ENCODE measurements around the gene SLC25A15. TPM values are rescaled to one million over a fixed set of nuclear protein-coding genes. Genes with fewer than 3 reads are reported as not detected.
"Not testable (repeated sequence)": the region's sequence is repeated elsewhere in the genome, so short reads cannot be mapped to it uniquely, and the experiment has no call there.

Gene SLC25A15
- total RNA-seq, 2 experiments from 2014 or later, result 11.2 to 14.5 TPM

DNA sequence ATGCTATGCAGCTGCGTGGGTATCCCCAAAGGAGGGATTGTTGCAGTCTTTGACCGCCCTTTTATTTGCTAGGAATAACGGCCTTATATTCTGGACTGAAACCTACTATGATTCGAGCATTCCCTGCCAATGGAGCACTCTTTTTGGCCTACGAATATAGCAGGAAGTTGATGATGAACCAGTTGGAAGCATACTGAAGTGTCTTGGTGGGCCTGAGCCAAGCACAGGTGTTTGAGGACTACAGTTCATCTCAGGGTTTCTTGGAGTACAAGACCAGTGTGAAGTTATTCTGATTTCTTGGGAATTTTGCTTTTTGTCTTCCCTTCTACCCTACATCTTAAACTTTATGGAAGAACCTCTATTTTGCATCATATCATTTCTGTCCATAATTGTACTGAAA lies 20.1 kb downstream of the SLC25A15 start:
- no peak for ATAC-seq
- Mint-ChIP-seq H3K27ac (no peak overlapping the region), H3K27me3 (no peaks in the 10 kb centered on the region), H3K9me3 (ENCODE audit: low read depth) (no peaks in the 10 kb centered on the region), H3K4me3 (no peak overlapping the region), H3K4me1 (peaks cover 1% of the 10 kb centered on the region), H3K36me3 (peaks cover 18% of the 10 kb centered on the region)
- CTCF ChIA-PET, result no interaction called here
- DNase-seq, result no peak

GRCh38 chr13:40812102-40812501 lies 22.7 kb downstream of the SLC25A15 start:
- Mint-ChIP-seq H3K4me3 (no peak overlapping the region), H3K36me3 (peaks cover 18% of the 10 kb centered on the region), H3K4me1 (peaks cover 1% of the 10 kb centered on the region), H3K27me3 (no peaks in the 10 kb centered on the region), H3K27ac (peak overlapping the region; percentile 18), H3K9me3 (ENCODE audit: low read depth) (no peaks in the 10 kb centered on the region)
- DNase-seq (no peak), ATAC-seq (no peak)
- CTCF ChIA-PET, result interaction anchor here (1.3 to 1.5 kb wide), 2 partner anchors 22 to 29 kb away, joined by 3 read pairs; no protein-coding TSS in a partner anchor

- DNase-seq (no peak), ATAC-seq (no peak)
- Mint-ChIP-seq H3K4me1 (peaks cover 1% of the 10 kb centered on the region), H3K4me3 (no peak overlapping the region), H3K9me3 (ENCODE audit: low read depth) (no peaks in the 10 kb centered on the region), H3K36me3 (peaks cover 21% of the 10 kb centered on the region), H3K27me3 (no peaks in the 10 kb centered on the region), H3K27ac (no peak overlapping the region)
- CTCF ChIA-PET, result interaction anchor here (1.2 to 3.0 kb wide), 6 partner anchors 12 to 145 kb away, joined by 3 to 16 read pairs (median 4); partner anchors contain the start of gene SLC25A15
Measured at GRCh38 chr13:40812724-40813445, 23.5 kb downstream of the SLC25A15 start.

- peaks cover 21% of the 10 kb centered on the region for H3K36me3 Mint-ChIP-seq
- peak; percentile 69 for ATAC-seq
- CTCF ChIA-PET, result interaction anchor here (0.6 to 3.0 kb wide), 14 partner anchors 8 to 860 kb away, joined by 3 to 16 read pairs (median 3); partner anchors contain the start of genes SLC25A15 and WBP4
- H3K4me3 Mint-ChIP-seq, result no peak overlapping the region
- no peaks in the 10 kb centered on the region for H3K9me3 Mint-ChIP-seq (ENCODE audit: low read depth)
- H3K27me3 Mint-ChIP-seq, result no peaks in the 10 kb centered on the region
- no peak for DNase-seq
- peaks cover 1% of the 10 kb centered on the region for H3K4me1 Mint-ChIP-seq
- no peak overlapping the region for H3K27ac Mint-ChIP-seq
Measured at GRCh38 chr13:40813667-40814454, 24.4 kb downstream of the SLC25A15 start.

GRCh38 chr13:40814803-40815202 lies 25.4 kb downstream of the SLC25A15 start:
- Mint-ChIP-seq H3K36me3 (peaks cover 15% of the 10 kb centered on the region), H3K9me3 (ENCODE audit: low read depth) (no peaks in the 10 kb centered on the region), H3K27ac (no peak overlapping the region), H3K4me1 (peaks cover 8% of the 10 kb centered on the region), H3K27me3 (no peaks in the 10 kb centered on the region), H3K4me3 (no peak overlapping the region)
- CTCF ChIA-PET, result interaction anchor here (0.6 to 3.0 kb wide), 10 partner anchors 9 to 861 kb away, joined by 3 to 16 read pairs (median 4); partner anchors contain the start of gene WBP4
- ATAC-seq (no peak), DNase-seq (no peak)

GRCh38 chr13:40818926-40819325 lies 29.5 kb downstream of the SLC25A15 start:
- peaks cover 5% of the 10 kb centered on the region for H3K36me3 Mint-ChIP-seq
- ATAC-seq, result no peak
- H3K4me3 Mint-ChIP-seq, result no peak overlapping the region
- H3K4me1 Mint-ChIP-seq, result peaks cover 11% of the 10 kb centered on the region
- DNase-seq, result no peak
- H3K27me3 Mint-ChIP-seq, result no peaks in the 10 kb centered on the region
- H3K9me3 Mint-ChIP-seq (ENCODE audit: low read depth), result no peaks in the 10 kb centered on the region
- H3K27ac Mint-ChIP-seq, result no peak overlapping the region
- CTCF ChIA-PET, result no interaction called here

GRCh38 chr13:40819797-40820315 lies 30.4 kb downstream of the SLC25A15 start:
- no peak overlapping the region for H3K4me3 Mint-ChIP-seq
- CTCF ChIA-PET, result interaction anchor here (0.6 kb wide), 1 partner anchor 135 kb away, joined by 3 read pairs; no protein-coding TSS in a partner anchor
- H3K9me3 Mint-ChIP-seq (ENCODE audit: low read depth), result no peaks in the 10 kb centered on the region

GRCh38 chr13:40839725-40840124 lies 50.3 kb downstream of the SLC25A15 start:
- CTCF ChIA-PET; H3K27me3 Mint-ChIP-seq; H3K4me3 Mint-ChIP-seq; H3K27ac Mint-ChIP-seq; H3K36me3 Mint-ChIP-seq; DNase-seq; ATAC-seq; H3K9me3 Mint-ChIP-seq (ENCODE audit: low read depth); H3K4me1 Mint-ChIP-seq: not testable (repeated sequence)

More at GRCh38 chr13:40819797-40820315, 30.4 kb downstream of the SLC25A15 start:
- no peaks in the 10 kb centered on the region for H3K27me3 Mint-ChIP-seq
- peaks cover 10% of the 10 kb centered on the region for H3K4me1 Mint-ChIP-seq
- H3K27ac Mint-ChIP-seq, result no peak overlapping the region
- ATAC-seq, result no peak
- no peak for DNase-seq
- peaks cover 3% of the 10 kb centered on the region for H3K36me3 Mint-ChIP-seq

- H3K36me3 Mint-ChIP-seq; H3K4me3 Mint-ChIP-seq; H3K27ac Mint-ChIP-seq; ATAC-seq; CTCF ChIA-PET; H3K9me3 Mint-ChIP-seq (ENCODE audit: low read depth); H3K4me1 Mint-ChIP-seq; DNase-seq; H3K27me3 Mint-ChIP-seq: not testable (repeated sequence)
Measured at GRCh38 chr13:40840955-40841354, 51.5 kb downstream of the SLC25A15 start.

Small RNA genes lying within 50 kb of the gene (microRNA-seq; reads per million reads assigned to microRNA genes)
- not detected for gene MIR621

Other genes starting within 250 kb of the SLC25A15 start
- gene FOXO1, start 123.0 kb upstream of the SLC25A15 start, total RNA-seq, result 10 to 100 TPM; 20.2 to 27.1 TPM
- gene MRPS31, start 18.4 kb upstream of the SLC25A15 start, total RNA-seq, result 10 to 100 TPM; 35.0 to 37.1 TPM
- 100 to 1,000 TPM; 120 to 143 TPM for gene ELF1, start 229.7 kb downstream of the SLC25A15 start, total RNA-seq

Data from activated CD8-positive, alpha-beta memory T cell treated with anti-CD3 and anti-CD28 coated beads, Interleukin-2, amount 10 ng/mL, durations not matched to agents 7 days and 5 days (primary cell).